ENCODE measurements around the gene NUDT16L1. TPM values are rescaled to one million over a fixed set of nuclear protein-coding genes. Genes with fewer than 3 reads are reported as not detected.

Gene NUDT16L1
- total and polyA plus RNA-seq, 2 of the 13 experiments (the other 11 are each of a cell fraction or from before 2014, with no cell fraction given): 28.0 to 40.5 TPM

GRCh38 chr16:4663777-4664465, 29.4 kb upstream of the NUDT16L1 start (continued):
- TF ChIP-seq ZNF264 (CRISPR knock-in tag; IDR thresholded peaks at IDR 0.05) (peak; percentile 91), NFIB (CRISPR knock-in tag; IDR thresholded peaks at IDR 0.05; ENCODE audit: borderline replicate concordance) (0 out of 2 replicates have a peak, but pooled peaks have one; percentile 52), NR1H2 (CRISPR knock-in tag; IDR thresholded peaks at IDR 0.05; ENCODE audit: borderline replicate concordance, low read depth) (peak; percentile 88; the same call in 1 of the 2 replicates), ZNF777 (CRISPR knock-in tag; IDR thresholded peaks at IDR 0.05) (peak; percentile 33; the same call in 1 of the 2 replicates), SETDB1 (CRISPR knock-in tag; IDR thresholded peaks at IDR 0.05; ENCODE audit: borderline replicate concordance) (no peak), ZNF460 (CRISPR knock-in tag; IDR thresholded peaks at IDR 0.05; ENCODE audit: borderline replicate concordance) (no peak; the same call in 1 of the 2 replicates), SMAD1 (CRISPR knock-in tag; IDR thresholded peaks at IDR 0.05; ENCODE audit: borderline replicate concordance, low read depth) (no peak), ZNF234 (CRISPR knock-in tag; conservative IDR thresholded peaks at IDR 0.05) (no peak)

- WGBS (ENCODE audit: low lambda C conversion rate): 21% methylated on average over 18 of the region's 26 CpGs
- H3K79me2 ChIP-seq (ENCODE audit: insufficient read depth, low read length): peaks cover 6% of the 10 kb centered on the region
- peak; percentile 75 for DNase-seq (ENCODE audit: low spot score)
- in situ Hi-C loops (cut with HindIII; ENCODE audit: extremely low pct_ligation_motif_present, low pct_unique_long_range_greater_than_20kb) (loop anchor here (5.0 kb wide), 1 partner anchor 47 kb away; no protein-coding TSS in a partner anchor), intact Hi-C loops (cut with micrococcal nuclease; ENCODE audit: unreplicated experiment) (loop anchor here (2.0 kb wide), 1 partner anchor 40 kb away; the partner anchor contains the start of gene MGRN1)
- BruUV-seq (replicated peaks): TSS peak; percentile 31
- no peaks in the 10 kb centered on the region for H4K20me1 ChIP-seq (ENCODE audit: insufficient read depth, low read length)
- no peak for FAIRE-seq
- H3K36me3 ChIP-seq (replicated peaks in 1 of 2; ENCODE audit: control insufficient read depth in 1 of 2, insufficient read depth in 2 of 2, low read length in 2 of 2): peaks cover 15 to 36% of the 10 kb centered on the region in 2 experiments
- H3K27ac ChIP-seq (ENCODE audit: extremely low read length, insufficient read depth, low read length): peak overlapping the region; percentile 97
- no peak overlapping the region for H2AFZ ChIP-seq (ENCODE audit: low read length)
- POLR2A ChIA-PET: interaction anchor here (0.7 to 2.9 kb wide), 10 partner anchors 10 to 340 kb away, joined by 3 to 39 read pairs (median 4); partner anchors contain the start of genes CDIP1, MGRN1 and ZNF500
- ATAC-seq: peak; percentile 54
- H3K9me3 ChIP-seq (ENCODE audit: low read length): no peaks in the 10 kb centered on the region
- CTCF ChIA-PET (ENCODE audit: low intra/inter-chr PET ratio, low total read pairs): no interaction called here
- H3K4me1 ChIP-seq (ENCODE audit: insufficient read depth, low read length): peaks cover 75% of the 10 kb centered on the region
- peak overlapping the region; percentile 77 for H3K9ac ChIP-seq (ENCODE audit: insufficient read depth, low read depth, low read length)
- peak overlapping the region in 2 of 3 experiments; percentile 24 to 65; a peak in 4 of 6 replicates for H3K4me3 ChIP-seq (replicated peaks in 1 of 3; ENCODE audit: insufficient read depth in 1 of 3, low read depth in 2 of 3, low read length in 3 of 3)
- no peaks in the 10 kb centered on the region; a peak in 1 of 5 replicates for H3K27me3 ChIP-seq (ENCODE audit: control insufficient read depth in 1 of 2, insufficient read depth in 2 of 2, low read length in 2 of 2)
- H3K4me2 ChIP-seq (ENCODE audit: low read depth, low read length): peak overlapping the region; percentile 92
- TF ChIP-seq NR2F1 (CRISPR knock-in tag; IDR thresholded peaks at IDR 0.05) (peak in 1 of 2 experiments; percentile 68; a peak in 1 of 4 replicates), JUNB (CRISPR knock-in tag; IDR thresholded peaks at IDR 0.05; ENCODE audit: borderline replicate concordance) (0 out of 2 replicates have a peak, but pooled peaks have one; percentile 24), ZNF546 (CRISPR knock-in tag; conservative IDR thresholded peaks at IDR 0.05) (no peak; the same call in none of the 2 replicates), FOXJ3 (CRISPR knock-in tag; IDR thresholded peaks at IDR 0.05; ENCODE audit: borderline replicate concordance) (no peak), REPIN1 (CRISPR knock-in tag; IDR thresholded peaks at IDR 0.05; ENCODE audit: borderline replicate concordance, low read depth) (0 out of 2 replicates have a peak, but pooled peaks have one; percentile 38), SKIL (CRISPR knock-in tag; IDR thresholded peaks at IDR 0.05; ENCODE audit: borderline replicate concordance) (0 out of 2 replicates have a peak, but pooled peaks have one; percentile 10), CCAR2 (optimal IDR thresholded peaks at IDR 0.05; ENCODE audit: low read depth, low read length) (no peak), ZNF557 (CRISPR knock-in tag; IDR thresholded peaks at IDR 0.05) (no peak), KDM5B (CRISPR knock-in tag; IDR thresholded peaks at IDR 0.05; ENCODE audit: borderline replicate concordance) (peak; percentile 8; the same call in 1 of the 2 replicates), MEF2D (CRISPR knock-in tag; IDR thresholded peaks at IDR 0.05) (no peak), NFE2 (CRISPR knock-in tag; IDR thresholded peaks at IDR 0.05) (no peak)
These were observed 28.6 kb upstream of the NUDT16L1 start for GRCh38 chr16:4664538-4665418.

All from HepG2 (cell line).